Subcutaneous adipose tissue (tissue), 4 donors: ENCODE results near the gene KRTAP5-5. TPM values are rescaled to one million over a fixed set of nuclear protein-coding genes. Genes with fewer than 3 reads are reported as not detected.

Experiments
- CTCF ChIP-seq: fragments of 450-650 bp; IDR thresholded peaks from one replicate; pipeline ENCODE4 v1.5.1; 2016; ENCODE audit warnings: low read depth, mild to moderate bottlenecking, control low read depth, antibody characterized with exemption, moderate library complexity
- total RNA-seq, 4 donors: library from RNA; depleted of rRNA; stranded (reverse); fragments of >200 nt; gene quantifications; one replicate each; pipeline ENCODE4 v1.1.0, GENCODE V29; 2016

KRTAP5-5 gene
- total RNA-seq, 4 donors from 2014 or later: not detected

GRCh38 chr11:1650918-1651262 lies 21.3 kb downstream of the KRTAP5-5 start:
- no peak for TF ChIP-seq CTCF

GRCh38 chr11:1651411-1651980 lies 21.9 kb downstream of the KRTAP5-5 start:
- no peak for TF ChIP-seq CTCF

- TF ChIP-seq CTCF: no peak
Measured at GRCh38 chr11:1652026-1652425, 22.5 kb downstream of the KRTAP5-5 start.

GRCh38 chr11:1652442-1652770 lies 22.8 kb downstream of the KRTAP5-5 start:
- no peak for TF ChIP-seq CTCF

- no peak for TF ChIP-seq CTCF
Measured at GRCh38 chr11:1652771-1653540, 23.4 kb downstream of the KRTAP5-5 start.

- TF ChIP-seq CTCF: no peak
Measured at GRCh38 chr11:1653541-1654387, 24.2 kb downstream of the KRTAP5-5 start.
